ENCODE results near the gene NR2C1.
"Not testable (repeated sequence)": the region's sequence is repeated elsewhere in the genome, so short reads cannot be mapped to it uniquely, and the experiment has no call there.

The NR2C1 gene

DNA sequence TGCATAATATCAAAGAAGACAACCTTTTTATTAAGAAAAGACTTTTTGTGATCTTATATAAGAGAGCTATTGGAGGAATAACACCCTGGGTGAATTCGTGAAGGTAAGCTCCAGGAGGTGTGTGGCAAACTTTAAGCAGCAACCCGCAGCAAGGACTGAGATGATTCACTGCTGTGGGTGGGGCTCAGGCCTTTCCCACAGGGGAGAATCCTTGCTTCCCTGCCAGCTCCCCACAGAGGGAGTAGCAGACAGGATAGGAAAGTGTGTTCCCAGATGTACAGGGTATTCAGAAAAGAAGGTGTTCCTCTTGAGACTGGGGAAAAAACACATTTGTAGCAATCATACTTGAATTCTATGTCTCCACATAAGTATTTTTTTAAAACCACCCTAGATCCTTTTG lies 79.1 kb downstream of the NR2C1 start:
- Histone ChIP-seq H3K9me3 (ENCODE audit: control insufficient read depth, insufficient read depth, low read depth, low read length) (no peaks in the 10 kb centered on the region), H3K36me3 (ENCODE audit: control insufficient read depth in 2 of 2, insufficient read depth in 1 of 2, low read length in 2 of 2) (peaks cover 13 to 23% of the 10 kb centered on the region in 2 experiments; a peak in 2 of 3 replicates), H3K27ac (ENCODE audit: extremely low read depth, low read depth, low read length) (no peak overlapping the region), H3K4me3 (ENCODE audit: low read depth, low read length) (no peak overlapping the region), H3K4me1 (ENCODE audit: control insufficient read depth, insufficient read depth, low read length) (no peaks in the 10 kb centered on the region)
- TF ChIP-seq GFI1B (tag by site-specific recombination; IDR thresholded peaks at IDR 0.05) (no peak), PRDM1 (tag by site-specific recombination; IDR thresholded peaks at IDR 0.05) (peak; percentile 31; the same call in 1 of the 2 replicates), GLIS1 (tag by site-specific recombination; IDR thresholded peaks at IDR 0.05) (0 out of 2 replicates have a peak, but pooled peaks have one; percentile 39), ZNF544 (tag by site-specific recombination; IDR thresholded peaks at IDR 0.05) (no peak), KLF1 (tag by site-specific recombination; IDR thresholded peaks at IDR 0.05) (no peak), ZNF394 (tag by site-specific recombination; IDR thresholded peaks at IDR 0.05; ENCODE audit: borderline replicate concordance) (peak; percentile 83), ZNF660 (tag by site-specific recombination; IDR thresholded peaks at IDR 0.05) (0 out of 2 replicates have a peak, but pooled peaks have one; percentile 19)
- ChIA-PET POLR2A (interaction anchor here (0.9 to 1.4 kb wide), 2 partner anchors 9 to 480 kb away, joined by 6 to 10 read pairs; partner anchors contain the start of genes METAP2 and NDUFA12), CTCF (interaction anchor here (0.7 to 1.5 kb wide), 3 partner anchors 9 to 36 kb away, joined by 3 to 5 read pairs (median 3); partner anchors contain the start of gene NDUFA12)

DNA sequence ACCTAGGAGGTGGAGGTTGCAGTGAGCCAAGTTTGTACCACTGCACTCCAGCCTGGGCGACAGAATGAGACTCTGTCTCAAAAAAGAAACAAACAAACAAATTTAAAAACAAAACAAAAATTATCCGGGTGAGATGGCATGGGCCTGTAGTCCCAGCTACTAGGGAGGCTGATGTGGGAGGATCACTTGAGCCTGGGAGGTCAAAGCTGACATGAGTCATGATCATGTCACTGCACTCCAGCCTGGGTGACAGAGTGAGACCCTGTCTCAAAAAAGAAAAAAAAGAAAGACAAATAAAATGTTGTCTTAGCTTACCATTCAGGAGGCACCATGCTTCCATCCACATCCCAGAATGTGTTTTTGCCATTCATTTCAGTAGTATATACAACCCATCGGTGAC lies 79.6 kb downstream of the NR2C1 start:
- ChIA-PET POLR2A (interaction anchor here (0.9 to 1.4 kb wide), 2 partner anchors 10 to 480 kb away, joined by 6 to 10 read pairs; partner anchors contain the start of genes METAP2 and NDUFA12), CTCF (interaction anchor here (0.7 to 1.0 kb wide), 2 partner anchors 10 to 35 kb away, joined by 3 to 5 read pairs; partner anchors contain the start of gene NDUFA12)
- H3K4me1 ChIP-seq (ENCODE audit: control insufficient read depth, insufficient read depth, low read length); H3K27ac ChIP-seq (ENCODE audit: extremely low read depth, low read depth, low read length); H3K9me3 ChIP-seq (ENCODE audit: control insufficient read depth, insufficient read depth, low read depth, low read length); H3K4me3 ChIP-seq (ENCODE audit: low read depth, low read length): not testable (repeated sequence)
- H3K36me3 ChIP-seq (ENCODE audit: control insufficient read depth in 2 of 2, insufficient read depth in 1 of 2, low read length in 2 of 2) = peaks cover 13 to 23% of the 10 kb centered on the region in 2 experiments; a peak in 2 of 3 replicates

- ChIA-PET CTCF (no interaction called here), POLR2A (interaction anchor here (0.5 to 1.9 kb wide), 3 partner anchors 9 to 69 kb away, joined by 3 to 6 read pairs (median 4); partner anchors contain the start of gene NDUFA12)
- Histone ChIP-seq H3K36me3 (ENCODE audit: control insufficient read depth in 2 of 2, insufficient read depth in 1 of 2, low read length in 2 of 2) (peaks cover 3 to 22% of the 10 kb centered on the region in 2 experiments; a peak in 2 of 3 replicates), H3K27ac (ENCODE audit: extremely low read depth, low read depth, low read length) (no peak overlapping the region), H3K4me1 (ENCODE audit: control insufficient read depth, insufficient read depth, low read length) (no peaks in the 10 kb centered on the region), H3K9me3 (ENCODE audit: control insufficient read depth, insufficient read depth, low read depth, low read length) (no peaks in the 10 kb centered on the region), H3K4me3 (ENCODE audit: low read depth, low read length) (no peak overlapping the region)
- TF ChIP-seq HOXA7 (CRISPR knock-in tag; IDR thresholded peaks at IDR 0.05; ENCODE audit: borderline replicate concordance) = no peak
- no peak for TF ChIP-seq REPIN1 (tag by site-specific recombination; IDR thresholded peaks at IDR 0.05; ENCODE audit: low read depth)
- TF ChIP-seq PBX3 (CRISPR knock-in tag; IDR thresholded peaks at IDR 0.05) = no peak
- TF ChIP-seq, protein P1, sequence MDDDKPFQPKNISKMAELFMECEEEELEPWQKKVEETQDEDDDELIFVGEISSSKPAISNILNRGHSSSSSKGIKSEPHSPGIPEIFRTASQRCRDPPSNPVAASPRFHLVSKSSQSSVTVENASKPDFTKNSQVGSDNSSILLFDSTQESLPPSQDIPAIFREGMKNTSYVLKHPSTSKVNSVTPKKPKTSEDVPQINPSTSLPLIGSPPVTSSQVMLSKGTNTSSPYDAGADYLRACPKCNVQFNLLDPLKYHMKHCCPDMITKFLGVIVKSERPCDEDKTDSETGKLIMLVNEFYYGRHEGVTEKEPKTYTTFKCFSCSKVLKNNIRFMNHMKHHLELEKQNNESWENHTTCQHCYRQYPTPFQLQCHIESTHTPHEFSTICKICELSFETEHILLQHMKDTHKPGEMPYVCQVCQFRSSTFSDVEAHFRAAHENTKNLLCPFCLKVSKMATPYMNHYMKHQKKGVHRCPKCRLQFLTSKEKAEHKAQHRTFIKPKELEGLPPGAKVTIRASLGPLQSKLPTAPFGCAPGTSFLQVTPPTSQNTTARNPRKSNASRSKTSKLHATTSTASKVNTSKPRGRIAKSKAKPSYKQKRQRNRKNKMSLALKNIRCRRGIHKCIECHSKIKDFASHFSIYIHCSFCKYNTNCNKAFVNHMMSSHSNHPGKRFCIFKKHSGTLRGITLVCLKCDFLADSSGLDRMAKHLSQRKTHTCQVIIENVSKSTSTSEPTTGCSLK (tag by site-specific recombination; IDR thresholded peaks at IDR 0.05) = no peak
- no peak for TF ChIP-seq ZNF585B (tag by site-specific recombination; IDR thresholded peaks at IDR 0.05)
- TF ChIP-seq, protein P2, sequence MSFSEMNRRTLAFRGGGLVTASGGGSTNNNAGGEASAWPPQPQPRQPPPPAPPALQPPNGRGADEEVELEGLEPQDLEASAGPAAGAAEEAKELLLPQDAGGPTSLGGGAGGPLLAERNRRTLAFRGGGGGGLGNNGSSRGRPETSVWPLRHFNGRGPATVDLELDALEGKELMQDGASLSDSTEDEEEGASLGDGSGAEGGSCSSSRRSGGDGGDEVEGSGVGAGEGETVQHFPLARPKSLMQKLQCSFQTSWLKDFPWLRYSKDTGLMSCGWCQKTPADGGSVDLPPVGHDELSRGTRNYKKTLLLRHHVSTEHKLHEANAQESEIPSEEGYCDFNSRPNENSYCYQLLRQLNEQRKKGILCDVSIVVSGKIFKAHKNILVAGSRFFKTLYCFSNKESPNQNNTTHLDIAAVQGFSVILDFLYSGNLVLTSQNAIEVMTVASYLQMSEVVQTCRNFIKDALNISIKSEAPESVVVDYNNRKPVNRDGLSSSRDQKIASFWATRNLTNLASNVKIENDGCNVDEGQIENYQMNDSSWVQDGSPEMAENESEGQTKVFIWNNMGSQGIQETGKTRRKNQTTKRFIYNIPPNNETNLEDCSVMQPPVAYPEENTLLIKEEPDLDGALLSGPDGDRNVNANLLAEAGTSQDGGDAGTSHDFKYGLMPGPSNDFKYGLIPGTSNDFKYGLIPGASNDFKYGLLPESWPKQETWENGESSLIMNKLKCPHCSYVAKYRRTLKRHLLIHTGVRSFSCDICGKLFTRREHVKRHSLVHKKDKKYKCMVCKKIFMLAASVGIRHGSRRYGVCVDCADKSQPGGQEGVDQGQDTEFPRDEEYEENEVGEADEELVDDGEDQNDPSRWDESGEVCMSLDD (tag by site-specific recombination; IDR thresholded peaks at IDR 0.05) = no peak
- TF ChIP-seq MYNN (tag by site-specific recombination; IDR thresholded peaks at IDR 0.05; ENCODE audit: borderline replicate concordance) = no peak
These were observed 83.2 kb downstream of the NR2C1 start for GRCh38 chr12:94990222-94990621.

Data from HEK293 (cell line).